Measurements from ENCODE around the gene CCR9.

Gene CCR9

GRCh38 chr3:45951946-45952345 lies 65.6 kb downstream of the CCR9 start:
- Histone ChIP-seq H3K4me2 (ENCODE audit: low read depth, low read length, poor library complexity, severe bottlenecking) (no peak overlapping the region), H3K4me1 (ENCODE audit: insufficient read depth, low read length, poor library complexity, severe bottlenecking) (peaks cover 7% of the 10 kb centered on the region), H3K27me3 (ENCODE audit: insufficient read depth, low read length, poor library complexity, severe bottlenecking) (no peaks in the 10 kb centered on the region), H2AFZ (ENCODE audit: low read length) (no peak overlapping the region), H3K4me3 (ENCODE audit: low read length, poor library complexity, severe bottlenecking) (no peak overlapping the region), H3F3A (ENCODE audit: low read depth) (no peaks in the 10 kb centered on the region), H3K9me2 (replicated peaks; ENCODE audit: low read depth, low read length) (no peaks in the 10 kb centered on the region), H4K20me1 (ENCODE audit: insufficient read depth, low read length, poor library complexity, severe bottlenecking) (no peaks in the 10 kb centered on the region), H3K9ac (ENCODE audit: low read depth, low read length, poor library complexity, severe bottlenecking) (no peak overlapping the region), H3K79me2 (ENCODE audit: insufficient read depth, low read length) (no peaks in the 10 kb centered on the region), H3K9me3 (ENCODE audit: insufficient read depth, low read depth, low read length) (no peaks in the 10 kb centered on the region), H3K36me3 (ENCODE audit: insufficient read depth, low read length) (peaks cover 69% of the 10 kb centered on the region; the same call in 1 of the 2 replicates)
- TF ChIP-seq EZH2phosphoT487 (IDR thresholded peaks at IDR 0.05; ENCODE audit: borderline replicate concordance) (no peak), CTCF (conservative IDR thresholded peaks at IDR 0.05; ENCODE audit: low read length) (no peak)

- Histone ChIP-seq H2AFZ (ENCODE audit: low read length) (no peak overlapping the region), H3K4me2 (ENCODE audit: low read depth, low read length, poor library complexity, severe bottlenecking) (no peak overlapping the region), H3K9me3 (ENCODE audit: insufficient read depth, low read depth, low read length) (no peaks in the 10 kb centered on the region), H3K36me3 (ENCODE audit: insufficient read depth, low read length) (peaks cover 69% of the 10 kb centered on the region; the same call in 1 of the 2 replicates), H3F3A (ENCODE audit: low read depth) (no peaks in the 10 kb centered on the region), H4K20me1 (ENCODE audit: insufficient read depth, low read length, poor library complexity, severe bottlenecking) (no peaks in the 10 kb centered on the region), H3K27me3 (ENCODE audit: insufficient read depth, low read length, poor library complexity, severe bottlenecking) (no peaks in the 10 kb centered on the region), H3K4me1 (ENCODE audit: insufficient read depth, low read length, poor library complexity, severe bottlenecking) (peaks cover 7% of the 10 kb centered on the region), H3K4me3 (ENCODE audit: low read length, poor library complexity, severe bottlenecking) (no peak overlapping the region), H3K9me2 (replicated peaks; ENCODE audit: low read depth, low read length) (no peaks in the 10 kb centered on the region), H3K79me2 (ENCODE audit: insufficient read depth, low read length) (no peaks in the 10 kb centered on the region), H3K9ac (ENCODE audit: low read depth, low read length, poor library complexity, severe bottlenecking) (no peak overlapping the region)
- TF ChIP-seq CTCF (conservative IDR thresholded peaks at IDR 0.05; ENCODE audit: low read length) (no peak), EZH2phosphoT487 (IDR thresholded peaks at IDR 0.05; ENCODE audit: borderline replicate concordance) (no peak)
These were observed 66.1 kb downstream of the CCR9 start for GRCh38 chr3:45952456-45952855.

Measured in Loucy (cell line).